GM12872 (cell line): Measurements from ENCODE around the gene C6orf89.

Experiments used
- TF ChIP-seq, protein P1 (sequence below): IDR thresholded peaks from 3 replicates; pipeline ENCODE4 v1.5.1; 2011; ENCODE audit warnings: low read depth, mild to moderate bottlenecking, low read length, moderate library complexity; ENCODE audit not compliant: insufficient read depth

Gene C6orf89

DNA sequence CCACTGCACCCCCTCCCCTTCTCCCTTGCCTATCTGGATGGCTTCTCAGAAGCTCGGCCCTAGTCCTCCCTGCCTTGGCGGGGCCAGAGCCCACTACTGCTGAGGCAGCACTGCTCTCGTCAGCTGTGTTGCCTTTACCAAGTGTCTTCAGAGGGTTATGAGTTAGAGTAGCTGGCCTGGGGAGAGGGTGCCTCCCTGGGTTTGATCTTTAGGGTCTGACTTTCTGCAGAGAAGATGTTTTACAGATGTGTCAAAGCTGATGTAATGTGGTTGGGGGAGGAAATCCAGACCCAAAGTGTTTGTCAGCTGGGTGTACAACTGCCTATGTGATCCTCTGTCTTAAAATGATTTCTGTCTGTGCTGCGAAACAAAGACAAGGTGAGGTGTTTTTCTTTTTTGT lies 38.4 kb downstream of the C6orf89 start:
- TF ChIP-seq, protein P1, sequence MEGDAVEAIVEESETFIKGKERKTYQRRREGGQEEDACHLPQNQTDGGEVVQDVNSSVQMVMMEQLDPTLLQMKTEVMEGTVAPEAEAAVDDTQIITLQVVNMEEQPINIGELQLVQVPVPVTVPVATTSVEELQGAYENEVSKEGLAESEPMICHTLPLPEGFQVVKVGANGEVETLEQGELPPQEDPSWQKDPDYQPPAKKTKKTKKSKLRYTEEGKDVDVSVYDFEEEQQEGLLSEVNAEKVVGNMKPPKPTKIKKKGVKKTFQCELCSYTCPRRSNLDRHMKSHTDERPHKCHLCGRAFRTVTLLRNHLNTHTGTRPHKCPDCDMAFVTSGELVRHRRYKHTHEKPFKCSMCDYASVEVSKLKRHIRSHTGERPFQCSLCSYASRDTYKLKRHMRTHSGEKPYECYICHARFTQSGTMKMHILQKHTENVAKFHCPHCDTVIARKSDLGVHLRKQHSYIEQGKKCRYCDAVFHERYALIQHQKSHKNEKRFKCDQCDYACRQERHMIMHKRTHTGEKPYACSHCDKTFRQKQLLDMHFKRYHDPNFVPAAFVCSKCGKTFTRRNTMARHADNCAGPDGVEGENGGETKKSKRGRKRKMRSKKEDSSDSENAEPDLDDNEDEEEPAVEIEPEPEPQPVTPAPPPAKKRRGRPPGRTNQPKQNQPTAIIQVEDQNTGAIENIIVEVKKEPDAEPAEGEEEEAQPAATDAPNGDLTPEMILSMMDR, result no peak

DNA sequence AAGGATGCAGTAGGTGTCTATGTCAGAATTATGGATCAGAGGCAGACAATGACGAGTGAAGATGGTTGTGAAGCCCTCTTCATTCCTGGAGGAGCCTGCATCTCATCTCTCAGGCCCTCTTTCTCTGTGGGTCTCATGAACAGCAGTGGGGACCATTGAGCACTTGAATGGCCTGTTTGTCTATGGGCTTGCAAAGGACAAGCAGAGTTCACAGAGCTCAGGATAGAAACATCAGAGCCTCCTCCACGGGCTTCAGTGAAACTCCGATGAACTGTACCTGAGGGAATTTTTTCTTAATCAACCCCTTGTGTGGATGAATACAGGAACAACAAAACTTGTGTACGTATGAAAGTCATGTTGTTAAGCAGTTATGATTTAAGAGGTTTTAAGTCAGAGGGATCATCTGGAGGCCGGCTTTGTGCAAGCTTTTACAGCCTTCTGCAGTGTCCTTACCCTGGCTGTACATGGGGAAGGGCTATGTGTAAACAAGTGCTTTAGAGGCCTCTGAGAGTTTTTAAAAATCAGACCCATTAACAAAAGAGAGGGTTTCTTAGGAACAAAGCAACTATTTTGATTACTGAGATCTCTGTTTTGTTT lies 39.1 kb downstream of the C6orf89 start:
- TF ChIP-seq, protein P1, result no peak

GRCh38 chr6:36925809-36926208 lies 40.1 kb downstream of the C6orf89 start:
- TF ChIP-seq, protein P1, result no peak

GRCh38 chr6:36926708-36927513 lies 41.2 kb downstream of the C6orf89 start:
- TF ChIP-seq, protein P1, result no peak

- TF ChIP-seq, protein P1, result no peak
Observed at GRCh38 chr6:36927691-36928546, 42.2 kb downstream of the C6orf89 start.

DNA sequence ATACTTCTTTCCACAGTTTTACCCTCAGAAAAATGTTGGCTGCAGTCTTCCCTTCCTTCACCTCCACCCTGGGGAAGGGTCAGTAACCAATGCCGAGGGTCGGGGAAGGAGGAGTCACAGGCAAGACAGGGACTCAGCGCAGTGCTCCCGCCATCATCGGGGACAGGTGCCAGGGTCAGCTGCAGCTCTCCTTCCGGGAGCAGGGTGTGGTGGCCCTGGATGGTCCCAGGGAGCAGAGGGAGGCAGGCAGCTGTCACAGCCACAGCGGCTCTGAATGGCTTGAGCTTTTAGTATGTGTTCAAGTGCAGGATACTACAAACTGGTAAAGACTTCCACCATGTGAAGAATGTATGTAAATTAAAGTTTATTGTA lies 42.8 kb downstream of the C6orf89 start:
- TF ChIP-seq, protein P1, result no peak

GRCh38 chr6:36929152-36929551 lies 43.4 kb downstream of the C6orf89 start:
- TF ChIP-seq, protein P1, result no peak
